Measurements from ENCODE around the gene EPHA2. TPM values are rescaled to one million over a fixed set of nuclear protein-coding genes. Genes with fewer than 3 reads are reported as not detected.

EPHA2 gene
- total and polyA plus RNA-seq, 4 donors = 2.9 to 11.1 (median 6.8) TPM

- Histone ChIP-seq H3K36me3 (ENCODE audit: control insufficient read depth in 4 of 4, insufficient read depth in 3 of 4, low read depth in 1 of 4, low read length in 3 of 4) (no peaks in the 10 kb centered on the region), H3K27ac (ENCODE audit: low read depth in 1 of 2, low read length in 2 of 2) (peak overlapping the region; percentile 86 to 95), H3K4me3 (ENCODE audit: low read depth in 1 of 3, low read length in 3 of 3) (no peak overlapping the region), H3K9ac (ENCODE audit: low read depth in 1 of 2, low read length in 2 of 2) (peak overlapping the region in 1 of 2 donors; percentile 71), H3K27me3 (ENCODE audit: control insufficient read depth in 4 of 4, insufficient read depth in 4 of 4, low read length in 3 of 4) (no peaks in the 10 kb centered on the region), H3K9me3 (ENCODE audit: control insufficient read depth in 4 of 4, low read length in 3 of 4) (no peaks in the 10 kb centered on the region), H3K4me1 (ENCODE audit: control insufficient read depth in 4 of 4, insufficient read depth in 4 of 4, low read length in 3 of 4) (peaks cover 25 to 80% (median 56%) of the 10 kb centered on the region in 4 donors)
- DNase-seq (ENCODE audit: low spot score) = no peak
- 29% methylated on average over 19 of the region's 19 CpGs for WGBS
- TF ChIP-seq RAD21 (IDR thresholded peaks at IDR 0.05) = peak in 1 of 2 donors; percentile 3
- TF ChIP-seq NR2F2 (IDR thresholded peaks at IDR 0.05) = peak; percentile 74
- TF ChIP-seq, protein P1, sequence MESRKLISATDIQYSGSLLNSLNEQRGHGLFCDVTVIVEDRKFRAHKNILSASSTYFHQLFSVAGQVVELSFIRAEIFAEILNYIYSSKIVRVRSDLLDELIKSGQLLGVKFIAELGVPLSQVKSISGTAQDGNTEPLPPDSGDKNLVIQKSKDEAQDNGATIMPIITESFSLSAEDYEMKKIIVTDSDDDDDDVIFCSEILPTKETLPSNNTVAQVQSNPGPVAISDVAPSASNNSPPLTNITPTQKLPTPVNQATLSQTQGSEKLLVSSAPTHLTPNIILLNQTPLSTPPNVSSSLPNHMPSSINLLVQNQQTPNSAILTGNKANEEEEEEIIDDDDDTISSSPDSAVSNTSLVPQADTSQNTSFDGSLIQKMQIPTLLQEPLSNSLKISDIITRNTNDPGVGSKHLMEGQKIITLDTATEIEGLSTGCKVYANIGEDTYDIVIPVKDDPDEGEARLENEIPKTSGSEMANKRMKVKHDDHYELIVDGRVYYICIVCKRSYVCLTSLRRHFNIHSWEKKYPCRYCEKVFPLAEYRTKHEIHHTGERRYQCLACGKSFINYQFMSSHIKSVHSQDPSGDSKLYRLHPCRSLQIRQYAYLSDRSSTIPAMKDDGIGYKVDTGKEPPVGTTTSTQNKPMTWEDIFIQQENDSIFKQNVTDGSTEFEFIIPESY (IDR thresholded peaks at IDR 0.05) = peak; percentile 60
- TF ChIP-seq JUND (IDR thresholded peaks at IDR 0.05) = peak; percentile 75 to 78
- TF ChIP-seq GABPA (IDR thresholded peaks at IDR 0.05 in 1 of 2, conservative IDR thresholded peaks at IDR 0.05 in 1 of 2) = peak; percentile 72 to 86
- peak; percentile 72 for TF ChIP-seq YY1 (IDR thresholded peaks at IDR 0.05)
- peak; percentile 56 for TF ChIP-seq FOXA2 (IDR thresholded peaks at IDR 0.05)
- TF ChIP-seq EGR1 (IDR thresholded peaks at IDR 0.05; ENCODE audit: low read depth in 2 of 2) = peak in 1 of 2 donors; percentile 60
- peak; percentile 95 for TF ChIP-seq SP1 (IDR thresholded peaks at IDR 0.05)
- TF ChIP-seq FOXA1 (IDR thresholded peaks at IDR 0.05) = no peak
- TF ChIP-seq MAX (IDR thresholded peaks at IDR 0.05) = peak; percentile 61
- TF ChIP-seq RXRA (IDR thresholded peaks at IDR 0.05) = peak; percentile 98
- TF ChIP-seq REST (IDR thresholded peaks at IDR 0.05) = peak; percentile 44
- TF ChIP-seq HNF4G (IDR thresholded peaks at IDR 0.05) = peak; percentile 77
- peak; percentile 96 to 98 for TF ChIP-seq HNF4A (conservative IDR thresholded peaks at IDR 0.05)
- TF ChIP-seq, protein P2, sequence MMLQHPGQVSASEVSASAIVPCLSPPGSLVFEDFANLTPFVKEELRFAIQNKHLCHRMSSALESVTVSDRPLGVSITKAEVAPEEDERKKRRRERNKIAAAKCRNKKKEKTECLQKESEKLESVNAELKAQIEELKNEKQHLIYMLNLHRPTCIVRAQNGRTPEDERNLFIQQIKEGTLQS (IDR thresholded peaks at IDR 0.05) = no peak
- peak; percentile 35 for TF ChIP-seq TAF1 (conservative IDR thresholded peaks at IDR 0.05)
- TF ChIP-seq CTCF (IDR thresholded peaks at IDR 0.05; ENCODE audit: low read depth, low read length, missing input control) = no peak
Observed at GRCh38 chr1:16178596-16179497, 23.0 kb upstream of the EPHA2 start.

Measured in liver (tissue), 9 donors.